Activated T-helper 1 cell treated with anti-CD3 and anti-CD28 coated beads, Interleukin-12 subunit alpha, Interleukin-12 subunit beta, Interleukin-2, Interleukin-4 antibody, amounts not matched to agents 30 ng/mL and 10 ng/mL and 1 ng/mL, durations not matched to agents 14 hours and 24 hours and 36 hours (primary cell): ENCODE data around the gene DNASE1L3. TPM values are rescaled to one million over a fixed set of nuclear protein-coding genes. Genes with fewer than 3 reads are reported as not detected.
"Not testable (repeated sequence)": the region's sequence is repeated elsewhere in the genome, so short reads cannot be mapped to it uniquely, and the experiment has no call there.

Experiments used
- DNase-seq: peaks from one replicate; pipeline ENCODE4 v3.0.0; 2021; ENCODE audit warnings: low spot score
- H3K27ac Mint-ChIP-seq: one replicate; pipeline ENCODE4 v1.8.0; 2021; ENCODE audit warnings: mild to moderate bottlenecking, mixed read lengths
- H3K27me3 Mint-ChIP-seq: one replicate; pipeline ENCODE4 v1.8.0; 2022; ENCODE audit warnings: mild to moderate bottlenecking, moderate library complexity, mixed read lengths; ENCODE audit not compliant: insufficient read depth
- H3K36me3 Mint-ChIP-seq: one replicate; pipeline ENCODE4 v1.8.0; 2021; ENCODE audit warnings: low read depth, mixed read lengths
- H3K4me1 Mint-ChIP-seq: one replicate; pipeline ENCODE4 v1.8.0; 2021; ENCODE audit warnings: low read depth, mixed read lengths
- H3K4me3 Mint-ChIP-seq: one replicate; pipeline ENCODE4 v1.8.0; 2021; ENCODE audit warnings: mild to moderate bottlenecking, moderate library complexity, mixed read lengths
- H3K9me3 Mint-ChIP-seq: one replicate; pipeline ENCODE4 v1.8.0; 2021; ENCODE audit warnings: mixed read lengths
- intact Hi-C: fragments of 100-400 bp; cut with micrococcal nuclease; formaldehyde crosslinking; loops from one replicate; pipeline ENCODE4 v1.15.1; 2024
- total RNA-seq: library from RNA; stranded (reverse); gene quantifications from 2 replicates; pipeline ENCODE4 v1.2.3, GENCODE V29; 2022

DNASE1L3 gene
- total RNA-seq, 1 donor from 2014 or later, result not detected

GRCh38 chr3:58242860-58243259, 32.1 kb upstream of the DNASE1L3 start:
- intact Hi-C loops, H3K9me3 Mint-ChIP-seq, H3K4me1 Mint-ChIP-seq, DNase-seq, H3K4me3 Mint-ChIP-seq, H3K27ac Mint-ChIP-seq, H3K27me3 Mint-ChIP-seq, H3K36me3 Mint-ChIP-seq: not testable (repeated sequence)

DNA sequence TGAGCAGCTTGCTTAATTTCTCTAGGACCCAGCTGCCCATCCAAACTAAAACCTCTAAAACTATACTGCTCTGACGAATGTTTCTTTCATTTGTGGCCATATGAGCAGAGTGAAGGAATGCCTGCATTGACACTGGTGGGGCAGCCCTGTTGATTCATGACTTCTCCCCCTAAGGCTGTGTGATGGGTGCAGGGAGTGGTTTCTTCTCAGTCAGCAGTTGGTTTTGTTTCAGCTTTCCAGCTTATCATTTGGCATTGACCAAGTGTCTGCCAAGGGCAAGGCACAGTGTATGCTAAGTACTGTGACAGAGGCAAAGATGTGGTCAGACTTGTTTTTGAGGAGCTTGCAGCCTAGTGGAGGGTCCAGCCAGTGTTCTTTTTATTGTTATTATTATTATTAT, 31.6 kb upstream of the DNASE1L3 start:
- H3K4me1 Mint-ChIP-seq, result peaks cover 5% of the 10 kb centered on the region
- intact Hi-C loops, result no loop called here
- no peaks in the 10 kb centered on the region for H3K9me3 Mint-ChIP-seq
- no peak for DNase-seq
- no peaks in the 10 kb centered on the region for H3K36me3 Mint-ChIP-seq
- H3K27me3 Mint-ChIP-seq, result peaks cover 5% of the 10 kb centered on the region
- no peak overlapping the region for H3K27ac Mint-ChIP-seq
- no peak overlapping the region for H3K4me3 Mint-ChIP-seq

DNA sequence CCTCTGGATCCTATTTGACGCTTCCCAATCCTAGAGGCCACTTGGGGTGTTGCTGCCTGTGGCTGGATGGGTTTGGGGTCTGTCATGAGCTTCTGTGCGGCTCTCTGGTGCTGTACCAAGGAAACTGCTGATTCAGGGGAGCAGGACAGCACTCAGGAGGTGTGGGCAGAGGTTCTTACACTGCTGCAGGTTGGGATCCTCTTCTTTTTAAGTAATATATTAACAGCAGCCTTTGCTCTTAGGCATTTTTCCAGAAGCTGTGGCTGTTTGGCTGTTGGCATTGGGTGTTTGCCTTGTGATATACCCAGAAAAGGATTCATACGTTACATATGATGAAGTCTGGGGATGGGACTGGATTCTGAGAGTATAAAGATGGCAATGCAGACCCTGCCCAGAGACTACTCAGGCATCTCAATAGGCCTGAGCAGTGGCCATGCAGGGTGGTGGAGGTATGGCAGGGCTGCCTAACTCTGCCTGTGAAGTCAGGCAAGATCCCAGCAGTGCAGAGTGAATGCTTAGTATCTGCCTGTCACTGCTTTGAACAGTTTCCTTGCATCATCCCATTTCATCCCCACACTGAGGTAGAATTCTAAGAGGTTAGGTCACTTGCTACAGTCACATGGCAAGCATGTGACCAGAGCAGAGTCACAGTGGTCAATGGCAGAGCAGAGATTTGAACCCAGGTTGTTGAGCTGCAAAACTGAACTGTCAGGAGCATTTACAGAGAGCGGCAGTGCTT, 30.7 kb upstream of the DNASE1L3 start:
- intact Hi-C loops, result no loop called here
- H3K27me3 Mint-ChIP-seq, result peaks cover 6% of the 10 kb centered on the region
- H3K27ac Mint-ChIP-seq, result no peak overlapping the region
- no peak overlapping the region for H3K4me3 Mint-ChIP-seq
- peaks cover 5% of the 10 kb centered on the region for H3K4me1 Mint-ChIP-seq
- H3K36me3 Mint-ChIP-seq, result no peaks in the 10 kb centered on the region
- no peak for DNase-seq
- H3K9me3 Mint-ChIP-seq, result no peaks in the 10 kb centered on the region

- no peaks in the 10 kb centered on the region for H3K9me3 Mint-ChIP-seq
- no peak overlapping the region for H3K27ac Mint-ChIP-seq
- peak overlapping the region; percentile 90 for H3K4me3 Mint-ChIP-seq
- no peak for DNase-seq
- H3K36me3 Mint-ChIP-seq, result no peaks in the 10 kb centered on the region
- peaks cover 5% of the 10 kb centered on the region for H3K4me1 Mint-ChIP-seq
- intact Hi-C loops, result loop anchor here (1.0 to 10.0 kb wide), 6 partner anchors 52 to 644 kb away; partner anchors contain the start of genes ARF4, DENND6A, FLNB and KCTD6
- H3K27me3 Mint-ChIP-seq, result peaks cover 20% of the 10 kb centered on the region
Observed at GRCh38 chr3:58238830-58239229, 28.1 kb upstream of the DNASE1L3 start.

DNA sequence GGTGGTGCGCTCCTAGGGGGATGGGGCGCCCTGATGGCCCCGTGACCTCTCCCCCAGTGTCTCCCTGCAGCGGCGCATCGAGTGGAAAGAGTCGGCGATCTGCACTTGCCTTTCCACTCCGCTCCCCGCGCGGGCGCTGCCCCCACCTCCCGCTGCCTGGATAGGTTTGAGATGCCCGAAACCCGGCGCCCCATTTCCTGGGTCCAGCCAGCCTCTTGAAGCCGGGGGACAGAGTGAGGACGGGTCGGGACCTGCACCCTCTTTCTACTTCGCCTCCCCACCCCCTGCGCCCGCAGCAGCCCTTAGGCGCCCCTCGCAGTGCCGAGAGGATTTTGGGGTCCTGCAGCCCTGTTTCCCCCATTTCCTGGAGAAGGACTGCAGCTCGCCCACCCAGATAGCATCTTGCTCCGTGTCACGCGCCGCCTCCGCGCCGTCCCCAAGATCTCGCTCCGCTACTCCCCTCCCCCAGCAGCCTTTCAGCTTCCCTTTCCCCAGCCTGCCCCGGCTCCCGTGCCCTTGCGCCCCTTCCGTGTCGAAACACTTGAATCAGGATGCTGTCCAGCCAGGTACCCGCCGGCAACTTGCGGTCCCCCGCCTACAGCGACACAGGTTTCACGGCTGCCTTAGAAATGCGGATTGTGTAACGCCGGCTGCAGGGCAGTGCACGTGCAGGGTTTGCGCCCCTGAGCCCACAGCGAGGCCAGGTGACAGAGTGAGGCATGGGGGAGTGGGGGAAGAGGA, 27.3 kb upstream of the DNASE1L3 start:
- peak overlapping the region; percentile 90 for H3K4me3 Mint-ChIP-seq
- H3K27ac Mint-ChIP-seq, result peak overlapping the region; percentile 64
- H3K9me3 Mint-ChIP-seq, result no peaks in the 10 kb centered on the region
- peak; percentile 18 for DNase-seq
- H3K4me1 Mint-ChIP-seq, result peaks cover 5% of the 10 kb centered on the region
- no peaks in the 10 kb centered on the region for H3K36me3 Mint-ChIP-seq
- peaks cover 25% of the 10 kb centered on the region for H3K27me3 Mint-ChIP-seq
- intact Hi-C loops, result loop anchor here (1.0 to 10.0 kb wide), 10 partner anchors 24 to 643 kb away; partner anchors contain the start of genes ARF4, DENND6A, FLNB and HTD2

- DNase-seq, result peak; percentile 78
- Mint-ChIP-seq H3K27ac (peak within 1 kb of the TSS; percentile 67), H3K36me3 (no peaks in the 10 kb centered on the region), H3K9me3 (no peaks in the 10 kb centered on the region), H3K27me3 (peaks cover 32% of the 10 kb centered on the region), H3K4me1 (peaks cover 12% of the 10 kb centered on the region), H3K4me3 (peak within 1 kb of the TSS; percentile 90)
- intact Hi-C loops, result loop anchor here (1.0 to 10.0 kb wide), 8 partner anchors 23 to 643 kb away; partner anchors contain the start of genes ARF4, DENND6A, FLNB and HTD2
Observed at GRCh38 chr3:58237238-58237940, 26.6 kb upstream of the DNASE1L3 start, which contains the start of gene ABHD6. ABHD6 (plus strand) TSS chr3:58237792; CDS start chr3:58256587, 18,795 bp downstream.

DNA sequence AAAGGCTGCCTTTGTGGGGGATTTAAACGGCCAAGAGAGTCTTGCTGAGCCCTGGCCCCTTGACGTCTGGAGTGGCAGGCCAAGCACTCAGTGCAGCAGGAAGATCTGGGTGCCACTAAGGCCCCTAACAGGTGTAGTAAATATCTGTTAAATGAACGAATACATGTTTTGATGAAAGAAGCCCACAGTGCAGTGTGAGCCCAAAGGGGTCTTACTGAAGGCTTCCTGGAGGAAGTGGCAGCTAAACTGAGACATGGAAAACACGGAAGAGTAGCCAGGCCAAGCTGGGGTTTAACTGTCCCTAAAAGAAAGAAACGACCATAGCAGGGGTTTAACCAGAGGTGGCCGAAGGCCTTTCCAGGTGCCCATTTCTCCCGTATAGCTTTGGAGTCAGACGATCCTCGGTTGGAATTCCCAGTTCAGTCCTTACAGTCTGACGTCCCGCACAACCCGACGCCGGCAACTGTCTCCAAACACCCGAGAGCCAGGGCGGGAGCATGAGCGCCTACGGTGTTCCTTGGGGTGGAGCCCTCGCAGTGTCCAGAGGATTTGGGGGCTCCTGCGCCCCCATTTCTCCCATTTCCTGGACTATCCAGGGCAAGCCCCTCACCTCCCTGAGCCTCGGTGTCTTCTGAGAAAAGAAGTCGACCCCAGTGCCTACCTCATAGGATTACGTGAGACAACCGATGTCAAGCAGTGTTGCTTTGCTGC, 25.9 kb upstream of the DNASE1L3 start:
- H3K36me3 Mint-ChIP-seq, result no peaks in the 10 kb centered on the region
- H3K27me3 Mint-ChIP-seq, result peaks cover 33% of the 10 kb centered on the region
- peak overlapping the region; percentile 86 for H3K4me3 Mint-ChIP-seq
- H3K9me3 Mint-ChIP-seq, result no peaks in the 10 kb centered on the region
- H3K4me1 Mint-ChIP-seq, result peaks cover 13% of the 10 kb centered on the region
- DNase-seq, result no peak
- peak overlapping the region; percentile 64 for H3K27ac Mint-ChIP-seq
- intact Hi-C loops, result loop anchor here (1.0 to 10.0 kb wide), 8 partner anchors 22 to 642 kb away; partner anchors contain the start of genes ARF4, DENND6A, FLNB and HTD2

DNA sequence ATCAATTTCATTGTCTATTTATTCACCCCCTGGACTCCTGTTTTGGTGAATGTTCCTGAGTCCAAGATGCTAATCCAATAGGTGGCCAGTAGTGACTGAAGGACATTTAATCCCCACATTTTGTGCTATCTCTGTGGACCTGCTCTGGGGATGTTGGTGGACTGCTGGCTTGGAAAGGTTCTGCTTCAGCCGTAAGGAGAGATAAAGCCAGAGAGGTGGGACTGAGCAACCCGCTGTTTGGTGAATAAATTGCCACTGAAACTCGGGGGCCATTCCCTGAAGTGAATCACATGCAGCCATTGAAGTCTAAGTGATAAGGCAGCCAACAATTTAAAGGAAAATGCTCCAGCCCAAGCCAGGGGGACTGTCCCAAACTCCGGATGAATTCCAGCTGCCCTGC, 25.2 kb upstream of the DNASE1L3 start:
- Mint-ChIP-seq H3K27me3 (peaks cover 39% of the 10 kb centered on the region), H3K27ac (no peak overlapping the region), H3K4me3 (peak overlapping the region; percentile 86), H3K36me3 (no peaks in the 10 kb centered on the region), H3K9me3 (no peaks in the 10 kb centered on the region), H3K4me1 (peaks cover 13% of the 10 kb centered on the region)
- intact Hi-C loops, result loop anchor here (5.0 to 10.0 kb wide), 4 partner anchors 49 to 641 kb away; partner anchors contain the start of genes ARF4, DENND6A and FLNB
- no peak for DNase-seq

GRCh38 chr3:58234516-58234931, 23.8 kb upstream of the DNASE1L3 start:
- Mint-ChIP-seq H3K9me3 (no peaks in the 10 kb centered on the region), H3K36me3 (no peaks in the 10 kb centered on the region)
- intact Hi-C loops, result loop anchor here (10.0 kb wide), 1 partner anchor 640 kb away; the partner anchor contains the start of gene ARF4

DNA sequence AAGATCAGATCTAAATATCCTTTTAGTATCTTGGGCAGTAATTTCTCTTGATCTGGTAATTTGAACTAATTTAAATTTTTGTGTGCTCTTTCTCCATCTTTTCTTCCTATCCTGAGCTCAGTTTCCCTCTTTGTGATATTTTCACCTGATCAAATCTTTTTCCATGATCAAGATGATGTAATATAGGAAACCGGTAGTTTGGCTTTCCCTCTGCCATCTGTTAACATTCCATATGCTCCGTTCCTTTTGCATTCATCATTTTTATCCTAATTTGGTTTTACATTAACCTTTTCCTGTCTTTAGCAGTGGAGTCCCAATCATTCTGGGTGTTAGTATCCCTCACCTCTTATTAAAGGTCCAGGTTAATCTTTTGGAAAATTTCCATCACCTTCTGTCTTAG, 20.9 kb upstream of the DNASE1L3 start:
- intact Hi-C loops, result loop anchor here (10.0 kb wide), 1 partner anchor 637 kb away; the partner anchor contains the start of gene ARF4
- no peak for DNase-seq
- Mint-ChIP-seq H3K9me3 (no peaks in the 10 kb centered on the region), H3K27me3 (peaks cover 55% of the 10 kb centered on the region), H3K36me3 (no peaks in the 10 kb centered on the region), H3K27ac (no peak overlapping the region), H3K4me1 (peaks cover 7% of the 10 kb centered on the region), H3K4me3 (no peak overlapping the region)

More at GRCh38 chr3:58234516-58234931, 23.8 kb upstream of the DNASE1L3 start:
- Mint-ChIP-seq H3K27ac (no peak overlapping the region), H3K4me3 (no peak overlapping the region), H3K4me1 (peaks cover 13% of the 10 kb centered on the region), H3K27me3 (peaks cover 50% of the 10 kb centered on the region)
- DNase-seq, result no peak

DNA sequence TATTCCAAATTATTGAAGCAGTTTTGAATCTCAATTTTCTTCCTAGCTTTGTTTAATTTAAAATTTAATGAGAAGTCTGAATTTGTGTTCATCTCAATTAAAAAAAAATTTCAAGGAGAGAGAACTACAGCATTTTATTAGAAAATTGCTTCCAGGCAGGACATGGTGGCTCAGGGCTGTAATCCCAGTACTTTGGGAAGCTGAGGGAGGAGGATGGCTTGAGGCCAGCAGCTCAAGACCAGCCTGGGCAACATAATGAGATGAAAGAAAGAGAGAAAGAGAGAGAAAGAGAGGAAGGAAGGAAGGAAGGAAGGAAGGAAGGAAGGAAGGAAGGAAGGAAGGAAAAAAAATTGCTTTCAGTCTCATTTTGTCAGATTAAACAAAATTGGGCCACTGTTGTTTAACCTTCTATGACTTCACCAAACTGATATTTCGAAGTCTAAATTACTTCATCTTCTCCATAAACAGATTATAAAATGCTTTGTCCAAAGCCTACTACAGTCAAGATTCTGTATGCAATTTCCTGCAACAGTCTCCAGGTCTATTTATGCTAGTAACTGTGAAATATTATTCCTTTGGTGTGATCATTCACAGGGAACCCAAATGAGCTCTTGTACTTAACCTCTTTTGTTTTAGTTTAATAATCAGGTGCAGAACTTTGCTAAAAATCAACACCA, 20.2 kb upstream of the DNASE1L3 start:
- DNase-seq, result no peak
- Mint-ChIP-seq H3K27ac (no peak overlapping the region), H3K4me3 (no peak overlapping the region), H3K9me3 (no peaks in the 10 kb centered on the region), H3K36me3 (no peaks in the 10 kb centered on the region), H3K27me3 (peaks cover 55% of the 10 kb centered on the region), H3K4me1 (peaks cover 7% of the 10 kb centered on the region)
- intact Hi-C loops, result loop anchor here (10.0 kb wide), 1 partner anchor 636 kb away; the partner anchor contains the start of gene ARF4
